ENCODE measurements around the gene ELFN1.
A peak's percentile ranks its signal among the peaks of the same experiment; 100 is the strongest.

Gene ELFN1

GRCh38 chr7:1662767-1663166, 7.3 kb upstream of the ELFN1 start:
- no peak overlapping the region for H3K4me3 ChIP-seq (ENCODE audit: low read length in 2 of 2)
- H3K4me1 ChIP-seq (ENCODE audit: control insufficient read depth in 2 of 2, insufficient read depth in 2 of 2, low read length in 2 of 2) = peaks cover 2 to 4% of the 10 kb centered on the region in 2 donors
- H3K9ac ChIP-seq (ENCODE audit: low read depth in 1 of 2, low read length in 2 of 2) = no peak overlapping the region
- no peak overlapping the region for H3K27ac ChIP-seq (ENCODE audit: low read depth in 2 of 2, low read length in 2 of 2)
- H3K36me3 ChIP-seq (ENCODE audit: control insufficient read depth in 2 of 2, insufficient read depth in 2 of 2, low read length in 2 of 2) = no peaks in the 10 kb centered on the region
- H3K9me3 ChIP-seq (ENCODE audit: control insufficient read depth in 2 of 2, low read length in 2 of 2) = no peaks in the 10 kb centered on the region
- H3K27me3 ChIP-seq (ENCODE audit: control insufficient read depth in 2 of 2, insufficient read depth in 2 of 2, low read length in 2 of 2) = peaks cover 12 to 18% of the 10 kb centered on the region in 2 donors

DNA sequence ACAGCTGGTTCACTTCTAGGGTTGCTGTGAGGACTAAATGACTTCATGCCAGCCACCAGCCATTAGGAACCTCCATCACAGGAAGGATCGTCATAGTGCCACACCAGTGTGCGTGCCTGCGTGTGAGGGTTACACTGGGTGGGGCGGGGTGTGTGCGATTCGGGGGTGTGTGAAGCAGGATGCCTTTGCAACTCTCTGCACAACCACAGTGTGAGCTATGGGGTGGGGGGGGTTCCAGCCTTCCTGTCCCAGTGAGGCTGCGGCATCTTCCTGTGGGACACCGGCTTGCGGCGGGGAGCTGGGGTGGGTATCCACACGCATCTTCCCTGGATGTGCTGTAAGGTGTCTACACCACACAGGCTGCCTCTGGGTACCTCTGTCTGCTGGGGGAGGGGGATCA, 6.9 kb upstream of the ELFN1 start:
- H3K27ac ChIP-seq (ENCODE audit: low read depth in 2 of 2, low read length in 2 of 2) = no peak overlapping the region
- H3K9me3 ChIP-seq (ENCODE audit: control insufficient read depth in 2 of 2, low read length in 2 of 2) = no peaks in the 10 kb centered on the region
- peaks cover 2 to 4% of the 10 kb centered on the region in 2 donors for H3K4me1 ChIP-seq (ENCODE audit: control insufficient read depth in 2 of 2, insufficient read depth in 2 of 2, low read length in 2 of 2)
- H3K36me3 ChIP-seq (ENCODE audit: control insufficient read depth in 2 of 2, insufficient read depth in 2 of 2, low read length in 2 of 2) = no peaks in the 10 kb centered on the region
- no peak overlapping the region for H3K4me3 ChIP-seq (ENCODE audit: low read length in 2 of 2)
- H3K27me3 ChIP-seq (ENCODE audit: control insufficient read depth in 2 of 2, insufficient read depth in 2 of 2, low read length in 2 of 2) = peaks cover 15 to 21% of the 10 kb centered on the region in 2 donors
- no peak overlapping the region for H3K9ac ChIP-seq (ENCODE audit: low read depth in 1 of 2, low read length in 2 of 2)

DNA sequence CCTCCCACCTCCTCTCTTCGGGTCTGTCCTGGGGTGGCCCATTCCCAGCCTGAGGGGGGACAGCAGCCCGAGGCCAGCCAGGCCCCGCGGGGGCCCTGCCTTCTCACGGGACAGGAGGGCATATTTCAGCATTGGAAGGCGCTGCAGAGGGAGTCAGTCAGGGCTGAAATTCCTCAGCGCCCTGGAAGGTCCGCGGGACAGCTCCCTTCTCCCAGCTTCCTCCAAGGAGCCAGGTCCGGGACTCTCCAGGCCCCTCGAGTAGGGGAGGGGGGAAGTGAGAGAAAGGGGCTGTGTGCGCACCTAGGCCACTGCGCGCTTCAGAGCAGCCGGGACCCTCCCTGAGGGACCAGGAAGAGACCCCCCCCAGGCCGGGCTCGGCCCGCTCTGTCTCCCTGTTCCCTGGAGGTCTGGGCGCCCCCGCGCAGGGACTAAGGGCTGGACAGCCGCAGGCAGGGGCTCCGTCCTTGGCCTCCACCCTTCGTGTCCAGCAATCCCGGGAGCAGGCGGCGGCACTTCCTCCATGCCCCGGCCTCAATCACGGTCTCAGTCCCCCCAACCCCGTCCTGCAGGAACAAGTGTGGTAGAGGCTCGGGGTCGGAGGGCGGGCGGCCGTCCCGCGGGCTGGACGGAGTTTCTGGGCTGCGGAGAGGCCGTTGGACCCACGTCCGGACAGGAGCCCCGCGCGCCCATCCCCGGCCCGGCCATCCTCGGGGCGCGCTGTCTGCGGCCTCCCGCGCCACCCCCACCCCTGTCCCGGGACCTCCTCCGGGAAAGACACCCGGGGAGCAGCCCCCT, 6.0 kb upstream of the ELFN1 start:
- H3K27ac ChIP-seq (ENCODE audit: low read depth in 2 of 2, low read length in 2 of 2) = no peak overlapping the region
- peaks cover 21 to 27% of the 10 kb centered on the region in 2 donors for H3K27me3 ChIP-seq (ENCODE audit: control insufficient read depth in 2 of 2, insufficient read depth in 2 of 2, low read length in 2 of 2)
- H3K9me3 ChIP-seq (ENCODE audit: control insufficient read depth in 2 of 2, low read length in 2 of 2) = no peaks in the 10 kb centered on the region
- H3K4me1 ChIP-seq (ENCODE audit: control insufficient read depth in 2 of 2, insufficient read depth in 2 of 2, low read length in 2 of 2) = peaks cover 2 to 4% of the 10 kb centered on the region in 2 donors
- H3K9ac ChIP-seq (ENCODE audit: low read depth in 1 of 2, low read length in 2 of 2) = no peak overlapping the region
- H3K4me3 ChIP-seq (ENCODE audit: low read length in 2 of 2) = no peak overlapping the region
- no peaks in the 10 kb centered on the region for H3K36me3 ChIP-seq (ENCODE audit: control insufficient read depth in 2 of 2, insufficient read depth in 2 of 2, low read length in 2 of 2)

DNA sequence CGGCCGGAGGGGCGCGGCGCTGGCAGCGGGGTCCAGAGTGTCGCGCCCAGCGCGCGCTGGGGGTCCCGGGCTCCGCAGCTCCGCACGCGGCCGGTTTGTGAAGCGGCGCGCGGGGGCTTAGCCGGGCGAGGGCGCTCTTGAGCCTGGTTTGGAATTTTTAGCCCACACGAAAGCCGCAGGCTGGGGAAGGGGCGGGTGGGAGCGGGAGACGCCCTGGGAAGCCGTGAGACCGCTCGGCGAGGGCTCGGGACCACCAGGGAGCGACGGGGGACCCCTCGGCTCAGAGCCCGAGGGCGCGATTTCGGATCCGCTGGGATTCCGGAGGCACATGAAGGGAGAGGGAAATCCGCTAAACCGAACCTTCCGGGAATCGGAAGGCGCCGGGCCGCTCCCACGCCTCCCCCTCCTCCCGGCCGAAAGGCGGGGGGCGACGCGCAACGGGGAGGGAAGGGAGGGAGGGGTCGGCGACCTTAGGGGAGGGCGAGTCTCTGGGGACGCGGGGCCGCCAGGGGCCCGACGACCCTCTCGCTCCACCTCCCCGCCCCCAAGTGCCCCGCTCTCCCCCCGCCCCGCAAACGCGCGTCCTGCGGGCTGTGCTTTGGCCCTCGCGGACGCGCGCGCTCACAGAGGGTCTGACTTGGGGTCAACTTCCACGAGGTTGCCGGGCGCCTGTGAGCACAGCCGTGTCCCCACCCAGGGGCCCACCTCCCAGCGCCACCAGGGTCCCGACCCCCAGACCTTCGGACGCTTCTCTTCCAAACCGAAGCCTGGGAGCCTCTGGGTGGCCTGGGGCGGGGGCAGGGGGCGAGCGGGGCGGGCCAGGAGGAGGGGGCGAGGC, 5.1 kb upstream of the ELFN1 start:
- no peak overlapping the region for H3K4me3 ChIP-seq (ENCODE audit: low read length in 2 of 2)
- no peaks in the 10 kb centered on the region for H3K9me3 ChIP-seq (ENCODE audit: control insufficient read depth in 2 of 2, low read length in 2 of 2)
- H3K4me1 ChIP-seq (ENCODE audit: control insufficient read depth in 2 of 2, insufficient read depth in 2 of 2, low read length in 2 of 2) = peaks cover 2 to 4% of the 10 kb centered on the region in 2 donors
- H3K27me3 ChIP-seq (ENCODE audit: control insufficient read depth in 2 of 2, insufficient read depth in 2 of 2, low read length in 2 of 2) = peaks cover 21 to 27% of the 10 kb centered on the region in 2 donors
- no peak overlapping the region for H3K9ac ChIP-seq (ENCODE audit: low read depth in 1 of 2, low read length in 2 of 2)
- H3K27ac ChIP-seq (ENCODE audit: low read depth in 2 of 2, low read length in 2 of 2) = no peak overlapping the region
- H3K36me3 ChIP-seq (ENCODE audit: control insufficient read depth in 2 of 2, insufficient read depth in 2 of 2, low read length in 2 of 2) = no peaks in the 10 kb centered on the region

DNA sequence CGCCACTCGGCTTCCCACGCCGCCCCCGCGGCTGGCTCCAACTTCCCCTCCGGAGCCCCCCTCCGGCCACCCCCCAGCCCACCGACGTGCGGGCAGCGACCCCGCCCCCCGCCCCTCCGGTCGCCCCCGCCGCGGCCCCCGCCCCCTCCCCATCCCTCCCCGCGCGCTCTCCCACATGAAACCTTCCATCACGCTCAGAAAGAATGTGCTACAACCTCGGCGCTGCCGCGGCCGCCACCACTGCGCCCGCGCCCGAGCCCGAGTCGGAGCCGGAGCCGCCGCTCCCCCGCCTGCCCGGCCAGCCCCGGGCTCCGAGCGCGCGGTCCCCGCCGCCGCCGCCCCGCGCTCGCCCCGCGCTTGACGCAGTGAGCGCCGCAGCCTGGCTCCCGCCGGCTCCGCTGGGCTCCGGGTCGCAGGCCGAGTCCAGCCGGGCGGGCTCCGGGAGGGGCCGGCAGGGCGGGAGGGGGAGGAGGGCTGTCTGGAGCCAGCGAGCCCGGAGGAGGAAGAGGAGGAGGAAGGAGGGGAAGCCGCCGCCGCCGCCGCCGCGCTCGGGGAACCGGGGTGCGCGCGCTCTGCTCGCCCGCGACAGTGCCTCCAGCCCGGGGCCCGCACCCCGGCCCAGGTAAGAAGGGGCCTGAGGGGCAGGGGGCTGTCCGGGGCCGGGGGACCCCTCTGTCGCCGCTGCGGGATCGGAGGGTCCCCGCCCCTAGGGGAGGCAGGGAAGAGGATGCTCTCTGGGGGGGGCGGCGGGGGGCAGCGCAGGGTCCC, 4.3 kb upstream of the ELFN1 start:
- H3K4me1 ChIP-seq (ENCODE audit: control insufficient read depth in 2 of 2, insufficient read depth in 2 of 2, low read length in 2 of 2) = peaks cover 2 to 4% of the 10 kb centered on the region in 2 donors
- H3K36me3 ChIP-seq (ENCODE audit: control insufficient read depth in 2 of 2, insufficient read depth in 2 of 2, low read length in 2 of 2) = no peaks in the 10 kb centered on the region
- no peak overlapping the region for H3K9ac ChIP-seq (ENCODE audit: low read depth in 1 of 2, low read length in 2 of 2)
- H3K27ac ChIP-seq (ENCODE audit: low read depth in 2 of 2, low read length in 2 of 2) = no peak overlapping the region
- no peak overlapping the region for H3K4me3 ChIP-seq (ENCODE audit: low read length in 2 of 2)
- peaks cover 21 to 27% of the 10 kb centered on the region in 2 donors for H3K27me3 ChIP-seq (ENCODE audit: control insufficient read depth in 2 of 2, insufficient read depth in 2 of 2, low read length in 2 of 2)
- H3K9me3 ChIP-seq (ENCODE audit: control insufficient read depth in 2 of 2, low read length in 2 of 2) = no peaks in the 10 kb centered on the region

DNA sequence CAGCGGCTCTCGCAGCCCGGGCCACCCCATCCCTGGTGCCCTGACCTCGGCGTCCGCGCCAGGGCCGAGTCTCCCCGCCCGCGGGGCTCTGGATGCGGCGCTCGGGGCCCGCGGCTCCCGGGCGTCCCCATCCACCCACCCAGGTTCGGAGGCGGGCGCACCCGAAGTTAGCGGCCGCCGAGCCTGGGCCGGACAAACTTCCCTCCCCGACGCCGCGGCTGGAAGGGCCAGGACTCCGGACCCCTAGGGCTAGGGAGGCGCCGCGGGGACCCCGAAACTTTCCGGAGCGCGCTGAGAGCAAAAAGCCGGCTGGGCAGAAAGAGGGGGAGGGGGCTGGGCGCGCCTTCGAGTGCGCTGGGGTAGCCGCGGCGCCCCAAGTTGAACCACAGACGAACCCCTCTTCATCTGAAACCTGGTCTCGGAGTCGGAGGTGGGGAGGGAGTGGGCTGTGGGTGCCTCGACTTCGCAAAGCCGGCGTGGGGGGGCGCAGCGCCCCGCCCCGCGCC, 3.7 kb upstream of the ELFN1 start:
- Histone ChIP-seq H3K4me3 (ENCODE audit: low read length in 2 of 2) (no peak overlapping the region), H3K4me1 (ENCODE audit: control insufficient read depth in 2 of 2, insufficient read depth in 2 of 2, low read length in 2 of 2) (peaks cover 2 to 4% of the 10 kb centered on the region in 2 donors), H3K9ac (ENCODE audit: low read depth in 1 of 2, low read length in 2 of 2) (no peak overlapping the region), H3K36me3 (ENCODE audit: control insufficient read depth in 2 of 2, insufficient read depth in 2 of 2, low read length in 2 of 2) (no peaks in the 10 kb centered on the region), H3K27ac (ENCODE audit: low read depth in 2 of 2, low read length in 2 of 2) (no peak overlapping the region), H3K27me3 (ENCODE audit: control insufficient read depth in 2 of 2, insufficient read depth in 2 of 2, low read length in 2 of 2) (peaks cover 22 to 30% of the 10 kb centered on the region in 2 donors), H3K9me3 (ENCODE audit: control insufficient read depth in 2 of 2, low read length in 2 of 2) (no peaks in the 10 kb centered on the region)

GRCh38 chr7:1666823-1667565, 3.1 kb upstream of the ELFN1 start:
- peak overlapping the region; percentile 23 to 31 for H3K4me3 ChIP-seq (ENCODE audit: low read length in 2 of 2)
- no peak overlapping the region for H3K9ac ChIP-seq (ENCODE audit: low read depth in 1 of 2, low read length in 2 of 2)
- H3K27ac ChIP-seq (ENCODE audit: low read depth in 2 of 2, low read length in 2 of 2) = no peak overlapping the region
- H3K36me3 ChIP-seq (ENCODE audit: control insufficient read depth in 2 of 2, insufficient read depth in 2 of 2, low read length in 2 of 2) = no peaks in the 10 kb centered on the region
- peaks cover 25 to 37% of the 10 kb centered on the region in 2 donors for H3K27me3 ChIP-seq (ENCODE audit: control insufficient read depth in 2 of 2, insufficient read depth in 2 of 2, low read length in 2 of 2)
- no peaks in the 10 kb centered on the region for H3K9me3 ChIP-seq (ENCODE audit: control insufficient read depth in 2 of 2, low read length in 2 of 2)
- H3K4me1 ChIP-seq (ENCODE audit: control insufficient read depth in 2 of 2, insufficient read depth in 2 of 2, low read length in 2 of 2) = peaks cover 2 to 4% of the 10 kb centered on the region in 2 donors

GRCh38 chr7:1667566-1668395, 2.3 kb upstream of the ELFN1 start:
- Histone ChIP-seq H3K27me3 (ENCODE audit: control insufficient read depth in 2 of 2, insufficient read depth in 2 of 2, low read length in 2 of 2) (peaks cover 29 to 36% of the 10 kb centered on the region in 2 donors), H3K4me1 (ENCODE audit: control insufficient read depth in 2 of 2, insufficient read depth in 2 of 2, low read length in 2 of 2) (peaks cover 2 to 4% of the 10 kb centered on the region in 2 donors), H3K9ac (ENCODE audit: low read depth in 1 of 2, low read length in 2 of 2) (no peak overlapping the region), H3K36me3 (ENCODE audit: control insufficient read depth in 2 of 2, insufficient read depth in 2 of 2, low read length in 2 of 2) (no peaks in the 10 kb centered on the region), H3K27ac (ENCODE audit: low read depth in 2 of 2, low read length in 2 of 2) (no peak overlapping the region), H3K4me3 (ENCODE audit: low read length in 2 of 2) (peak overlapping the region; percentile 23 to 31), H3K9me3 (ENCODE audit: control insufficient read depth in 2 of 2, low read length in 2 of 2) (no peaks in the 10 kb centered on the region)

All from mucosa of rectum (tissue), 2 donors.